Forelimb muscle (tissue), 1 donor: Measurements from ENCODE around the gene PRKAR1B. TPM values are rescaled to one million over a fixed set of nuclear protein-coding genes. Genes with fewer than 3 reads are reported as not detected.

Experiments used
- DNase-seq: peaks from one replicate; pipeline ENCODE4 v3.0.0-alpha.2; 2013; ENCODE audit warnings: low read depth
- polyA plus RNA-seq: library from polyadenylated mRNA; unstranded; fragments of 120-200 nt; gene quantifications from one replicate; pipeline ENCODE4 v1.2.1, GENCODE V29; 2013; ENCODE audit not compliant: insufficient read length

Gene PRKAR1B
- polyA plus RNA-seq, 1 donor, result 28.8 TPM

DNA sequence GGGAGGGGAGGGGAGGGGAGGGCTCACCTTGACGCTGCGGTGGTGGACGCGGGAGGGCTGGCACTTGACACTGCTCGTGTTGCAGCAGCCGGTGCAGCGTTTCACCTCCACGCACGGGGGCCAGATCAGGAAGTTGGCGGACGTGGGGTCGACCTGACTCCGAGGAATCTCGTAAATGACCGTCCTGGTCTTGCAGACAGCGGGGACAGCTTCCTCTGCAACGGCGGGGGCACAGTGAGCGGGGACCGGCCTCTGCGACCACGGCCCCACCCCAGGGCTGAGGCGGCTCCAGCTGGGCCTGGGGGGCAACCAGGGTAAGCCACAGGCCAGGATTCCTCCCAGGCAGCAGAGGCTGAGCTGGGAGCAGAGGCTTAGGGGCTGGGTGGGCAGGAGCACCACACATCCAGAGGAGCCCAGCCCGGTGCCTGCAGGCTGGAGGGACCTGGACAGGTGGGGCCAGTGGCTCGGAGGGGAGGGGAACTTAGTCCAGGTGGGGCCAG, 216.2 kb downstream of the PRKAR1B start:
- DNase-seq, result no peak

DNA sequence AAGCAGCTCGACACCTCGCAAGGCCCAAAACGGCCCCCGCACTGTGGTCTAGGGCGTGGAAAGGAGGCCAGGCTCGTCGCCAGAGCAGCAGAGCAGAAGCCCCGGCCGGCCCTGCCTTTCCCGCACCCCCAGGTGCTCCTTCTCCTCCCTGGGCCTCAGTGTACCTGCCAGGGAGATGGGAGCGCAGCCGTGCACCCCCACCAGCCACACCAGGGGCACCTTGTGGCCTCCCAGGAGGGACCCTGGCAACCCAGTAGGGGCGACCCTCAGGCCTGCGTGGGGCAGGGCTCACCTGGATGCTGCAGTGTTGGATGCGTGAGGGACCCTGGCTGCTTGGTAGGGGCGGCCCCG, 217.0 kb downstream of the PRKAR1B start:
- no peak for DNase-seq

DNA sequence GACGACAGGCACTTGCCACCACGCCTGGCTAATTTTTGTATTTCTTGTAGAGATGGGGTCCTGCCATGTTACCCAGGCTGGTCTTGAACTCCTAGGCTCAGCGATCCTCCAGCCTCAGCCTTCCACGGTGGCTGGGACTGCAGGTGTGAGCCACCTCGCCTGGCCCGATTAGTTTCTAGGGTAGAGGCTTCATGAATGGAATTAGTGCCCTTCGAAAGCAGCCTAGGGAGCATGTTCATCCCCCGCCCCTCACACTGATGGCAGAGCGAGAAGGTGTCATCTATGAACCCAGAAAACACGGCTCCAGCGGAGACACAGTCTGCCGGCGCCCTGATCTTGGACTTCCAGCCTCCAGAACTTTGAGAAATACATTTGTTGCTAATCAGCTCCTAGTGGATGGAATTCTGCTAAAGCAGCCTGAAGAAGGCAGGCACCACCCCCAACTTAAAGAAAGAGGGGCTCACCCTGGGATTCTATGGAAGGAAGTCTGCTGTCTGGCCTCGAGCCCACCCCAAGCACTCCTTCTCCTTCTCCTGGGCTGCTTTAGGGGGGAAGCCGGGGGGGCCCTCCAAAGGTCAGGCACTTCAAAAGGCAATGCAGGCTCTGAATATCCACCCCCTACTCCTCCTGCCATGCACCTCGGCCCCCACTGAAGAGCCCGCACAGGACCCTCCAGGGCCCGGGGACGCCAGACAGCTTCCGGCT, 217.5 kb downstream of the PRKAR1B start:
- DNase-seq, result no peak

DNA sequence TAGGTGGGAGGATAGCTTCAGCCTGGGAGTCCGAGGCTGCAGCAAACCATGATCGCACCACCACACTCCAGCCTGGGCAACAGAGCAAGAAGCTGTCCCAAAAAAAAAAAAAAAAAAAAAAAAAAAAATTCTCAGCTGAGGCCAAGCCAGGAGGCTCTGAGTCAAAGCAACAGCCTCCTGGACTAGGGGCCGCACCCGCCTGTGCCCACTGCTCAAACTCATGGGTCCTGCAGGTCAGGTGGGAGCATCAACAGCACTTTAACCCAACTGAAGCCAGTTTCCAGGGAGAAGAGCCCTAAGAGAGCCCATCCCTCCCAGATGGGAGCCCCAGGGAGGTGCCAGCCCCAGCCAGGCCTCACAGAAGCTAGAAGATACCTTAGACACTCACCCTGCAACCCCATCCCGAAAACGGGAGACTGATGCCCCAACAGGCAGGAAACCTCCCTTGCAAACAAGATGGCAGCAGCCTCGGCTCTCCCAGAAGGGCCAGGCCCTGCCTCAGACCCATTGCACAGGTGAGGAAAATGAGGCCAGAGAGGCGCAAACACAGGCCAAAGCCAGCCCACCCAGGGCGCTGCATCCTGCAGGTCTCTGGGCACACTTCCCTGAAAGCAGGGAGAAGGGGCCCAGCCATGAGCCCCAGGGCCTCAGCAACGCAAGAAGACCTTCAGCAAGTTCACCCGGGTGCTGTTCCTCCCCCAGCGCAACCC, 218.5 kb downstream of the PRKAR1B start:
- no peak for DNase-seq

DNA sequence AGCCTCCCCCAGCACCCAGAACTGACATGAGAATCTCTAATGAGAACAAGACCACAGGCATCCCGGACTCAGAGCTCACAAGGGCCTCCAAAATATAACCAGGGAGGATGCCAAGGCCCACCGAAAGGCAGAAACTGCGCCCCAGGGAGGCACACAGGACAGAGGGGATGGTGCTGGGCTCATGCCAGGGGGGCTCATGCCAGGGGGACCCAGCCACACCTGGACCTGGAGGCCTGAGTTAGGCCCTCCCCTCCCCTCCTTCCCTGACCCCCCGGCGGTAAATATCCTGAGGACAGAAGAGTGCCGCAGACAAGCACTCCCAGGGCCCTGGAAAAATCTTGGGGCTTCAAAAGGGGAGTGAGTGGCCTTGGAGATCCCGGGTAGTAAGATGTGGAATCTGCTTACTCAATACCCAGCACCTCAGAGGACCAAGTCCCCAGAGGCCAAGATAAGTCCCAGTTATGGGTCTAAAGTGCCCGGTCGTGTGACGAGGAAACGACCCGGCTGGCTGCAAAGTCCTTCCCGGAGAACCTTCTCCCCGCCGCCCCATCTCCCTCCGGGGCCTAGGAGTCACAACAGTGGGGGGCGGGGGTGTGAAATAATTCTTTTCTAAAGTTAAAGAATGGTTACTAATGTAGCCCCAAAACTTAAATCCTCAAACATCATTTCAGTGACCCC, 219.3 kb downstream of the PRKAR1B start:
- no peak for DNase-seq

DNA sequence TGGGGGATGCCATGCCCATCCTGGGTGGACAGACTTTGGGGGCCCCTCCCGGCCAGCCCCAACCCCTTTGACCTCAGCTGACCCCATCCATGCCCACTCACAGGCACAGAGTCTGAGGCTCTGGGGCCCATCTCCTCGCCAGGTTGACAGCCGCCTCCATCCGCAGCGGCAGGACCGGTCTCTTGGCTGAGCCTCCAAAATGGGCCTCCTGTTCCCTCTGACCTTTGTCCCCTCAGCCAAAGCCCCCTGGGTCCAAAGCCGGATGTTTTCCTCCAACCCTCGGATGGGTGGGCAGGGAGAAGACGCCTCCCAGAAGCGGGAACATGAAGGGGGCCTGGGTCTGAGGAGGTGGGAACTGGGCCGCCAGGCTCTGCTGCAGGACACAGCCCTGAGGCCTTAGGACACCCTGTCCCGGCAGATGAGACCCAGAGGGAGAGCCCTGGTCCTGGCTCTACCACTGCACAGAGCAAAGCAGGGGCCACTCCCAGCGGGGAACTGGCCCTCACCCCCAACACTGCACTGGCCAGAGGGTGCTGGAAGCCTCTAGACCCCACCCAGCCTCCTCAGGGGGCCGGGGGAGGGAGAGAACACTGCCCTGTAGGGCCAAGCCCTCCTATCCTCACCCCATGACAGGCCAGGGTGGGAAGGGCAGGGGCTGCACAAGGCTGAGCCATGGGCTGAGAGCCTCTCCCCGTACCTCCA, 220.0 kb downstream of the PRKAR1B start:
- no peak for DNase-seq

DNA sequence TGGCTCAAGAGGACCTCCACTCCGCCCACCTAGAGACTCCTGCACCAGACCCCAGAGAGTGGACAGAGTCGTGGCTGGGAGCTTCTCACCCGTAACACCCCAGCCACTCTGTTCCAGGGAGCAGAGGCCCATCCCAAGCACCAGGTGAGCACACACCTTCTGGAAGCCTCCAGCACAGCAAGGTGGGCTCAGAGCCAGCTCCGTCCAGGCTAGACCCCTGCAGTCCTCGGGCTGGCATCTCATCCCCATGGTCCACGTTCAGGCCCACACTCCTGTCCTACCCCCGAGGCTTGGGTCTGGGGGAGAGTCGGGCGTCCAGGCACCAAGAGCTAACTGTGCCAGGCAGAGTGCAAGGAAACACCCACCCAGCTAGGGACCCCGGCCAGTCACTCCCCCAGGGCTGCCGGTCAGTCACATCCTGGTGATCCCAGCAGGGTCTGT, 220.7 kb downstream of the PRKAR1B start:
- DNase-seq, result no peak

DNA sequence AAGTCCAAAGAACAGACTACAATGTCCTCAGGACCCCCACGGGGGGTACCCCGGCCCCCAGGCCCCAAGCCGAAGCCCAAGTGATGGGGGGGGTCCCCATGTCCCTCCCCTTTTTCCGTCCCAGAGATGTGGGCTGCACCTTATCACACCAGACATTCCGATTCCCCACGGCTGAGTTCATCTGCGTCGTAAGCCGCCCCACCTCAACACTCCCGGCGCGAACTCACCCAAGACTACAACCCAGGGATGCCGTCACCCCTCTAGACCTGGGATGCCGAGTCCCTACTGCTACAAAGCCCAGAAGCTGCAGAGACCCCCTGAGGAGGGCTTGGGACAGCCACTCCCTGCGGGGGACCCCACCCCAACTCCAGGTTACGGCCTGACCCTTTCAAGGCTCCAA, 221.9 kb downstream of the PRKAR1B start:
- DNase-seq, result no peak

DNA sequence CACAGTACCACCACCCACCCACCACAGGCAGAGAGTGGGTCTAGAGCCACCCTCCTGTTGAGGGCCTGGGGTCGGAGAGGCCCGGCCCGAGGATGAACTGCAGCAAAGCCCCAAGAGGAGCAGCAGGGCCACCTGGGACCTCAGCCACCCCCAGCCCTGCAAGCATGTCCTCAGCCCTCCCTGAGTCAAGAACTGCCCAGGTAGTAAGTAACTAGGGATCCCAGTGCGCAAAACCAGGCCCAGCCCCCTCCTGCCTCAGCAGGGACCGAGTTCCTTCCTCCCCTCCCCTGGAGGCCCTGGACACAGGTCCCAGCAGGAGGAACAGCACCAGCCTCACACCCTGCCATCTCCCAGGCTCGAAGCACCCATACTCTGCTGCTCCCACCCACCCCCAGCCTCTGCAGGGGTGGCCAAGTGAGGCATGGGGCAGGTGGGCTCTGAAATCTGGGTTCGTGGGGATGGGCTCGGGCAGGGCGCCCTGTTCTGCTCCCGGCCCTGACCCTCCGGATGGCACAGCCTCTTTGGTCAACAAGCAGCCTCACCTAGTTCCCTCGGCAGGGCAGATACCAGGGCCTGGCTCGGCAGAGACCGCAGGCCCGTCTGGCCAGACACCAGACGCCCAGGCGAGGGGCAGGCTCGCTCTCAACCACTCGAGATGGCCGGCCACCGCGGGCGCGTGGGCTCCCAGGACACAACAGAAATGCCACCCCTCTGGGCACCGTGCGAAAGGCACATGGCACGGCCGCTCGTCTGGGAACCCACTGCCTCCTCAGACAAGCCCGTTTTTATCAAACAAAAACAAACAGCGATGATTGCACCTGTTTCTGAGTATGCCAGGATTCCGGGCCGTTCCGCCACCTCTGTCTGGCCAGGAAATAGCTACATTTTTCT, 222.6 kb downstream of the PRKAR1B start:
- DNase-seq, result no peak

DNA sequence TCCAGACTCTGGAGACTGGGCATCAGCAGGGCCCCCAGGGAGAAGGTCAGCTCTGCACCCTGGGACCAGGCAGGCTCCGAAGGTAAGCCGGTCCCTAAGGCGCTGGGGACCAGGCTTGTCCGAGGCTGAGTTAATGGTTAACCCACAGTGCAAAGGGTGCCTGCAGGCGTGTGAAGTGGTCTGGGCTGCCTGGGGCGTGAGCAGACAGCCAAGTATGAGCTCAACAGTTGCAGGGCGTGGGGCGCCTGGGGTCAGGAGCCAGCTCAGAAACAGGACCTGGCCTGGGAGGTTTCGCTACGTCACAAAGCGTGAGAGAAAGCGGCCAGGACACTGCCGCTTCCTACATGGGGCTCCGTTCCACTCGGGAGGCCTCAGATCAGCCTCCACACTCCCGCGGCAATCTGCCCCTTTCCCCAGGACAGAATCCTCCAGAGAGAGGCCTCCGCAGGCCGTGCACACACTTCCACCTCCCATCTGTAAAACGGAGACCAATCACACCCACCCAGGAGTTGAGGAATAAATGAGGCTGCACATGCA, 223.4 kb downstream of the PRKAR1B start:
- no peak for DNase-seq

DNA sequence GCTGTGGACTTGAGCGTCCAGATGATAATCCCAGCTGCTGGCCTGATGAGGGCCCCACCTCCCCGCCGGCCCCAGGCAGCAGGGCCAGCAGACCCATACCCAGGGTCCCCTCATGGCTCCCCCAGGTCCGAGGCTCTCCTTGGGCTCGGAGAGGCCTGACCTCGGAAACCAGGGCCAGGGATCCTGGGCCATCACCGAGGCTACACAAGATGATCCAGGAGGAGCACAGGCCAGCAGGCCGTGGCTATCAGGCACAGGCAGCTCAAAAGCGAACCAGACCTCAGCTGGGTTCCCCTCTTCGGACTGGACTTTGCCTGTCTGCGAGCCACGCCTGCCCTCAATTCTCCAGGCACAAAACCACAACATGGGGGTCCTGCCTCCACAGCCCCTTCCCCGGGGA, 224.8 kb downstream of the PRKAR1B start:
- no peak for DNase-seq

DNA sequence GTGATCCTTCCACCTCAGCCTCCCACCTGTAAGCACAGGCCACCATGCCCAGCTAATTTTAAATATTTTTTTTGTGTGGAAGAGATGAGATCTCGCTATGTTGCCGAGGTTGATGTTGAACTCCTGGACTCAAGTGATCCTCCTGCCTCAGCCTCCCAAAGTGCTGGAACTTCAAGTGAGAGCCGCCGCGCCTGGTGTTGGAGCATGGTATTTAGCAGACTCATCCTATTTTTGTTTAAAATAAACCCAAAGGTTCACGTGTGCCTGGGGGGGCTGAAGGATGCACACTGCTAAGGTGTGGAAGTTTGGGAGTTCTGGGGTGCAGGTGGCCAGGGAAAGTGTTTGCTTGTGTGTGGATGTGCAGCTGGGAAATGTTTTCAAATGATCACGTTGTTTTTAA, 225.6 kb downstream of the PRKAR1B start:
- no peak for DNase-seq

DNA sequence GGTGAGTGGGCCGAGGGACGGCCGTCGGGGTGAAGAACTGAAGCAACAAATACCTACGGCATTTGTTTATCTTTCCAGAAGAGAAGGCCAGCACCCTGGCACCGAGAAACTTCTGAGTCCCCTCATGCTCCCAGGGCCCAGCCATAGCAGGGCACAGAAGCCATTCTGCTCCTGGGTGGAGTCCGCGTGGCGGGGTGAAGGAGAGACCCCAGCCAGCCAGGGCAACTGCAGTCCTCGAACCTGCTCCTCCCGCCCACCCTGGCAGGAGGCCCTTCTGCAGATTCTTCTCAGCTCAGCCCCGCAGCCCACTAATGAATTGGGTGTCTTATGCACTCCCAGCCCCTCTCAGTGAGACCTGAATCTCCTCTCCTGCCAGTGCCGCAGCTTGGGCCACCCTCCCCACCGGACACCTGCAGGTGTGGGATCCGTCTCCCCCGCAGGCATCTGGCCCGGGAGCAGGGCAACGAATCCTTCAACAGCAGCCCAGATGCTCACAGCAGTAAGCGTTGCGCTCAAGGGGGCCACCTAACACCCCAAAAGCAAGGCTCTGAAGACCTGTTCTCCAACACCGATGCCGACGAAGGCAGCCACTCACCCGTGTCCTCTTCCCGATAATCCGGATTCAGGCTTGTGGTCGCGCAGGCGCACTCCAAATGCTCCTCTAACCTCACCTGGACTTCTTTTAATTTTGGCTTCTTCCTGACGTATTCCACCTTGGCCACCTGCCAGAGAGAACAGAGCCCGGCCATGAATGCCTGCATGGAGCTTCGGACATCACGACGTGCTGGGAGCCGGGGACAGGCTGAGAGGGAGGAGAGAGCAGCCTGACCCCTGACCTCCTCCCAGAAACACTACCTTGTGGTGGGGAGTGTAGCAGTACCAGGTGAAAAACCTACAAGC, 226.3 kb downstream of the PRKAR1B start:
- no peak for DNase-seq

DNA sequence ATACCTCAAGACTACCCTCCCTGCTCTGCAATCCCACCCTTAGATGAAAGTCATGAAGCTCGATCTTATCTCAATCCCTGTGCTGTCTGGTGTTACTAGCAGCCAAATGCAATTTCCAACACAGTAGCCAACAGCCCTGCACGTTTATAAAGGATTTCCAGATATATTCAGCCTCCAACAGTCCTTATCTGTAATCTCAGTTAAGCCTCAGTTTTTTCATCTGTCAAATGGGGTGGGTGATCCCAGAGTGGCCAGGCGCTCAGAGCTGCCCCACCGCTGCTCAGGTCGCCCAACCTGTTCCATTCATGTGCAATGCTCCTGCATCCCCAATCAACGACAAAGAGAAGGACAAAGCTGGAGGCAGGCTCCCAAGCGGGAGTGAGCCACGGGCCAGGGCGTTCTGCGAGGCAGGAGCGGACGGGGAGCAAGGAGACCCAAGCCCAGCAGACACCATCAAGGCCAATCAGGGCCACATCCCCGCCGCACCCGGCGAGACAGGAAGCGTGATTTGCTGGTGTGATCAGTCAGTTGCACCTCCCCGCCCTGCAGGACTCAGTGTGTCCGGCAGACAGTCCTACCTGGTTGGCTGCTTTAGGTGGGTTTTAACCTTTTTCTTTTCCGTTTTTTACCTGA, 227.1 kb downstream of the PRKAR1B start:
- no peak for DNase-seq

Other genes starting within 250 kb of the PRKAR1B start
- 31.9 TPM for gene PDGFA, start 207.4 kb downstream of the PRKAR1B start, polyA plus RNA-seq
- 29.8 TPM for gene DNAAF5, start 582 bp downstream of the PRKAR1B start, polyA plus RNA-seq
- gene SUN1, start 105.2 kb upstream of the PRKAR1B start, polyA plus RNA-seq, result 218 TPM
- gene GET4, start 149.3 kb upstream of the PRKAR1B start, polyA plus RNA-seq, result 46.7 TPM
- gene ADAP1, start 227.4 kb upstream of the PRKAR1B start, polyA plus RNA-seq, result 3.2 TPM
- 11.6 TPM for gene COX19, start 248.3 kb upstream of the PRKAR1B start, polyA plus RNA-seq